ENCODE measurements around the gene DGKG. TPM values are rescaled to one million over a fixed set of nuclear protein-coding genes. Genes with fewer than 3 reads are reported as not detected.

The DGKG gene
- total and polyA plus RNA-seq, 4 donors, result 0.84 to 7.8 (median 1.7) TPM

DNA sequence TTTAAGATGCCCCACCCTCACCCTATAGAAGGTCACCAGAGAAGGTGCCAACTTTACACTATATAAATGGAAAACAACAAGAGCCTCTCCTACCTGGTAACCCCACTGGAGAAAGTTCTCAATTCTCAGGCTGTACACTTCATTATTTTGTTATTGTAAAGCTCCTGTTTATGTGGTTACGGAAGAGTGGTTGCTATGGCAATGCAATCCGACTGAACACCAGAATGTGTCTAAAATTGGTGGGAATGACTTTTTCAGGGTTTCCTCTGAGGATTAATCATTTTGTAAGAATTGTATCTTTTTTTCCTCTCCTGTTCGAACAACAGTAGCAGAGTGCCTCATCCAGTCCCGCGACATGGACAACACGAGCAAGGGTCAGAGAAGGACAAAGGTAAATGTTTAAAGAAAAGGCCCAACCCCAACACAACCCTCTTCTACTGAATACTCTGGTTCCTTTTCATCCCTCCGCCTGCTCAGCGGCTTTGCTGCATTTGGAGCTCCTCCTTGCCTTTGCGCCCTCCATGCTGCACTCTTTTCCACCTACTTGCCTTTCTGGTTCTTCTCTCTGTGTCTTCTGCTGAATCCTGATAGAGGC lies 45.3 kb downstream of the DGKG start:
- no peaks in the 10 kb centered on the region for H3K9me3 ChIP-seq (ENCODE audit: control insufficient read depth in 4 of 4, low read length in 3 of 4)
- TF ChIP-seq RXRA (IDR thresholded peaks at IDR 0.05) (no peak), ATF3 (IDR thresholded peaks at IDR 0.05) (no peak), FOXA1 (IDR thresholded peaks at IDR 0.05) (no peak)
- no peak for DNase-seq (ENCODE audit: low spot score)
- H3K27me3 ChIP-seq (ENCODE audit: control insufficient read depth in 4 of 4, insufficient read depth in 4 of 4, low read length in 3 of 4), result no peaks in the 10 kb centered on the region
- H3K9ac ChIP-seq (ENCODE audit: low read depth in 1 of 2, low read length in 2 of 2), result no peak overlapping the region
- WGBS, result 61% methylated on average over 9 of the region's 9 CpGs
- H3K4me1 ChIP-seq (ENCODE audit: control insufficient read depth in 4 of 4, insufficient read depth in 4 of 4, low read length in 3 of 4), result no peaks in the 10 kb centered on the region
- H3K27ac ChIP-seq (ENCODE audit: low read depth in 1 of 2, low read length in 2 of 2), result no peak overlapping the region
- H3K4me3 ChIP-seq (ENCODE audit: low read depth in 1 of 3, low read length in 3 of 3), result no peak overlapping the region
- no peaks in the 10 kb centered on the region for H3K36me3 ChIP-seq (ENCODE audit: control insufficient read depth in 4 of 4, insufficient read depth in 3 of 4, low read depth in 1 of 4, low read length in 3 of 4)

- no peaks in the 10 kb centered on the region for H3K4me1 ChIP-seq (ENCODE audit: control insufficient read depth in 4 of 4, insufficient read depth in 4 of 4, low read length in 3 of 4)
- DNase-seq (ENCODE audit: low spot score), result no peak
- 98% methylated on average over 5 of the region's 5 CpGs for WGBS
- H3K9me3 ChIP-seq (ENCODE audit: control insufficient read depth in 4 of 4, low read length in 3 of 4), result no peaks in the 10 kb centered on the region
- no peaks in the 10 kb centered on the region for H3K36me3 ChIP-seq (ENCODE audit: control insufficient read depth in 4 of 4, insufficient read depth in 3 of 4, low read depth in 1 of 4, low read length in 3 of 4)
- no peaks in the 10 kb centered on the region for H3K27me3 ChIP-seq (ENCODE audit: control insufficient read depth in 4 of 4, insufficient read depth in 4 of 4, low read length in 3 of 4)
- no peak overlapping the region for H3K4me3 ChIP-seq (ENCODE audit: low read depth in 1 of 3, low read length in 3 of 3)
- no peak overlapping the region for H3K9ac ChIP-seq (ENCODE audit: low read depth in 1 of 2, low read length in 2 of 2)
- TF ChIP-seq, protein P1, sequence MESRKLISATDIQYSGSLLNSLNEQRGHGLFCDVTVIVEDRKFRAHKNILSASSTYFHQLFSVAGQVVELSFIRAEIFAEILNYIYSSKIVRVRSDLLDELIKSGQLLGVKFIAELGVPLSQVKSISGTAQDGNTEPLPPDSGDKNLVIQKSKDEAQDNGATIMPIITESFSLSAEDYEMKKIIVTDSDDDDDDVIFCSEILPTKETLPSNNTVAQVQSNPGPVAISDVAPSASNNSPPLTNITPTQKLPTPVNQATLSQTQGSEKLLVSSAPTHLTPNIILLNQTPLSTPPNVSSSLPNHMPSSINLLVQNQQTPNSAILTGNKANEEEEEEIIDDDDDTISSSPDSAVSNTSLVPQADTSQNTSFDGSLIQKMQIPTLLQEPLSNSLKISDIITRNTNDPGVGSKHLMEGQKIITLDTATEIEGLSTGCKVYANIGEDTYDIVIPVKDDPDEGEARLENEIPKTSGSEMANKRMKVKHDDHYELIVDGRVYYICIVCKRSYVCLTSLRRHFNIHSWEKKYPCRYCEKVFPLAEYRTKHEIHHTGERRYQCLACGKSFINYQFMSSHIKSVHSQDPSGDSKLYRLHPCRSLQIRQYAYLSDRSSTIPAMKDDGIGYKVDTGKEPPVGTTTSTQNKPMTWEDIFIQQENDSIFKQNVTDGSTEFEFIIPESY (IDR thresholded peaks at IDR 0.05), result no peak
- TF ChIP-seq, protein P2, sequence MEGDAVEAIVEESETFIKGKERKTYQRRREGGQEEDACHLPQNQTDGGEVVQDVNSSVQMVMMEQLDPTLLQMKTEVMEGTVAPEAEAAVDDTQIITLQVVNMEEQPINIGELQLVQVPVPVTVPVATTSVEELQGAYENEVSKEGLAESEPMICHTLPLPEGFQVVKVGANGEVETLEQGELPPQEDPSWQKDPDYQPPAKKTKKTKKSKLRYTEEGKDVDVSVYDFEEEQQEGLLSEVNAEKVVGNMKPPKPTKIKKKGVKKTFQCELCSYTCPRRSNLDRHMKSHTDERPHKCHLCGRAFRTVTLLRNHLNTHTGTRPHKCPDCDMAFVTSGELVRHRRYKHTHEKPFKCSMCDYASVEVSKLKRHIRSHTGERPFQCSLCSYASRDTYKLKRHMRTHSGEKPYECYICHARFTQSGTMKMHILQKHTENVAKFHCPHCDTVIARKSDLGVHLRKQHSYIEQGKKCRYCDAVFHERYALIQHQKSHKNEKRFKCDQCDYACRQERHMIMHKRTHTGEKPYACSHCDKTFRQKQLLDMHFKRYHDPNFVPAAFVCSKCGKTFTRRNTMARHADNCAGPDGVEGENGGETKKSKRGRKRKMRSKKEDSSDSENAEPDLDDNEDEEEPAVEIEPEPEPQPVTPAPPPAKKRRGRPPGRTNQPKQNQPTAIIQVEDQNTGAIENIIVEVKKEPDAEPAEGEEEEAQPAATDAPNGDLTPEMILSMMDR (IDR thresholded peaks at IDR 0.05; ENCODE audit: low read depth, low read length, missing input control), result no peak
- no peak for TF ChIP-seq YY1 (IDR thresholded peaks at IDR 0.05)
- no peak for TF ChIP-seq FOXA2 (IDR thresholded peaks at IDR 0.05)
- no peak for TF ChIP-seq EGR1 (IDR thresholded peaks at IDR 0.05; ENCODE audit: low read depth in 2 of 2)
- no peak overlapping the region for H3K27ac ChIP-seq (ENCODE audit: low read depth in 1 of 2, low read length in 2 of 2)
These were observed 46.3 kb downstream of the DGKG start for GRCh38 chr3:186315581-186316354.

- Histone ChIP-seq H3K9ac (ENCODE audit: low read depth in 1 of 2, low read length in 2 of 2) (no peak overlapping the region), H3K4me3 (ENCODE audit: low read depth in 1 of 3, low read length in 3 of 3) (no peak overlapping the region)
- WGBS, result 90% methylated on average over 3 of the region's 3 CpGs
These were observed 47.1 kb downstream of the DGKG start for GRCh38 chr3:186314896-186315295.

More at GRCh38 chr3:186314896-186315295, 47.1 kb downstream of the DGKG start:
- DNase-seq (ENCODE audit: low spot score), result no peak
- Histone ChIP-seq H3K27ac (ENCODE audit: low read depth in 1 of 2, low read length in 2 of 2) (no peak overlapping the region), H3K4me1 (ENCODE audit: control insufficient read depth in 4 of 4, insufficient read depth in 4 of 4, low read length in 3 of 4) (no peaks in the 10 kb centered on the region), H3K27me3 (ENCODE audit: control insufficient read depth in 4 of 4, insufficient read depth in 4 of 4, low read length in 3 of 4) (no peaks in the 10 kb centered on the region), H3K9me3 (ENCODE audit: control insufficient read depth in 4 of 4, low read length in 3 of 4) (no peaks in the 10 kb centered on the region), H3K36me3 (ENCODE audit: control insufficient read depth in 4 of 4, insufficient read depth in 3 of 4, low read depth in 1 of 4, low read length in 3 of 4) (no peaks in the 10 kb centered on the region)
- TF ChIP-seq, protein P1 (IDR thresholded peaks at IDR 0.05), result no peak
- TF ChIP-seq HNF4A (conservative IDR thresholded peaks at IDR 0.05), result no peak

Data from liver (tissue), 9 donors.